Endothelial cell of umbilical vein (primary cell): ENCODE results near the gene ISOC1. TPM values are rescaled to one million over a fixed set of nuclear protein-coding genes. Genes with fewer than 3 reads are reported as not detected.

Experiments used
- BruUV-seq: library from RNA; stranded (reverse); fragments of 400-500 nt; replicated peaks from 2 replicates; lab custom pipeline; 2021; lab: Mats Ljungman, UMichigan
- CTCF ChIA-PET: fragments of 300-600, 350-600 bp; sonication (Branson Sonifier 250); formaldehyde crosslinking; loops from one replicate; lab custom pipeline; 2021; ENCODE audit warnings: antibody characterized with exemption, inconsistent platforms; lab: Charles Lee
- POLR2A ChIA-PET: fragments of 300-600, 350-600 bp; sonication (Branson Sonifier 250); formaldehyde crosslinking; loops from one replicate; lab custom pipeline; 2021; ENCODE audit warnings: antibody characterized with exemption, inconsistent platforms; lab: Charles Lee
- DNase-seq: peaks from one replicate; pipeline ENCODE4 v3.0.0-alpha.2; 2011; ENCODE audit warnings: low read depth, low spot score
- FAIRE-seq: peaks from 2 replicates; lab custom pipeline; 2011; peaks lifted over from hg19 to GRCh38; lab: Jason Lieb, UNC
- H2AFZ ChIP-seq: 2 replicates; pipeline ENCODE4 v1.6.0; 2012; ENCODE audit warnings: low read depth, low read length, control low read depth, inconsistent platforms
- H3K27ac ChIP-seq: 2 replicates; pipeline ENCODE4 v1.5.1; 2011; ENCODE audit warnings: low read depth, mild to moderate bottlenecking, control low read depth, low read length, moderate library complexity; ENCODE audit not compliant: insufficient read depth
- H3K27me3 ChIP-seq, 2 experiments: 2 replicates each; pipeline versions ENCODE4 v1.6.0 to v1.6.1; 2011; ENCODE audit warnings: low read length in 2 of 2, mixed read lengths in 1 of 2; ENCODE audit not compliant: control insufficient read depth in 2 of 2, insufficient read depth in 2 of 2
- H3K36me3 ChIP-seq, 2 experiments: 2 replicates in 1 of 2; 3 replicates in 1 of 2; pipeline ENCODE4 v1.5.1; 2011; ENCODE audit warnings: low read length in 2 of 2, mild to moderate bottlenecking in 1 of 2, moderate library complexity in 1 of 2; ENCODE audit not compliant: control insufficient read depth in 2 of 2, insufficient read depth in 2 of 2; ENCODE audit errors: extremely low read depth in 1 of 2
- H3K4me1 ChIP-seq: 3 replicates; pipeline ENCODE4 v1.5.1; 2011; ENCODE audit warnings: mild to moderate bottlenecking, low read length; ENCODE audit not compliant: control insufficient read depth, insufficient read depth; ENCODE audit errors: extremely low read depth
- H3K4me2 ChIP-seq: 2 replicates; pipeline ENCODE4 v1.6.1; 2011; ENCODE audit warnings: low read length, control low read depth, mixed read lengths; ENCODE audit not compliant: insufficient read depth
- H3K4me3 ChIP-seq, 3 experiments: fragments of 200-600 bp in 1 of 3; sonication (generic), shearing (Covaris generic) in 1 of 3; replicated peaks in 1 of 3; 2 replicates each; pipeline ENCODE4 v1.5.1; 2011 to 2016; ENCODE audit warnings: control low read depth in 3 of 3, low read length in 3 of 3, mild to moderate bottlenecking in 2 of 3, inconsistent platforms in 1 of 3, low read depth in 1 of 3, moderate library complexity in 1 of 3; ENCODE audit not compliant: insufficient read depth in 1 of 3
- H3K79me2 ChIP-seq: 2 replicates; pipeline ENCODE4 v1.6.0; 2012; ENCODE audit warnings: low read length, inconsistent platforms; ENCODE audit not compliant: control insufficient read depth, insufficient read depth
- H3K9ac ChIP-seq: replicated peaks from 2 replicates; pipeline ENCODE3; 2011; ENCODE audit warnings: low read length, control low read depth; ENCODE audit not compliant: insufficient read depth; ENCODE audit errors: extremely low read depth
- H3K9me1 ChIP-seq: replicated peaks from 3 replicates; pipeline ENCODE4 v1.6.0; 2011; ENCODE audit warnings: mild to moderate bottlenecking, low read length; ENCODE audit not compliant: control insufficient read depth, insufficient read depth; ENCODE audit errors: extremely low read depth
- H3K9me3 ChIP-seq: replicated peaks from 2 replicates; pipeline ENCODE4 v1.5.1; 2012; ENCODE audit warnings: low read length, inconsistent platforms; ENCODE audit not compliant: control insufficient read depth, insufficient read depth
- H4K20me1 ChIP-seq: replicated peaks from 2 replicates; pipeline ENCODE3; 2011; ENCODE audit warnings: mild to moderate bottlenecking, low read length; ENCODE audit not compliant: control insufficient read depth, insufficient read depth; ENCODE audit errors: extremely low read depth
- EZH2 ChIP-seq: IDR thresholded peaks from 2 replicates; pipeline ENCODE4 v1.6.1; 2012; ENCODE audit warnings: borderline replicate concordance, low read depth, mild to moderate bottlenecking, moderate library complexity, low read length, inconsistent platforms; ENCODE audit not compliant: severe bottlenecking
- FOS ChIP-seq: IDR thresholded peaks from 2 replicates; pipeline ENCODE4 v1.6.1; 2011; ENCODE audit warnings: mild to moderate bottlenecking, low read length, moderate library complexity, borderline replicate concordance; ENCODE audit not compliant: insufficient read depth
- GATA2 ChIP-seq: IDR thresholded peaks from 2 replicates; pipeline ENCODE4 v1.7.0; 2011; ENCODE audit warnings: low read depth, mild to moderate bottlenecking, moderate library complexity, mixed read lengths, low read length; ENCODE audit not compliant: insufficient read length, insufficient read depth
- JUN ChIP-seq: IDR thresholded peaks from 2 replicates; pipeline ENCODE4 v1.6.1; 2011; ENCODE audit warnings: borderline replicate concordance, low read depth; ENCODE audit not compliant: insufficient read length, insufficient read depth
- MYC ChIP-seq: IDR thresholded peaks from one replicate; pipeline ENCODE4 v1.6.1; 2011; ENCODE audit warnings: mild to moderate bottlenecking, low read depth, low read length
- POLR2A ChIP-seq: IDR thresholded peaks from 2 replicates; pipeline ENCODE4 v1.6.1; 2012; ENCODE audit warnings: low read depth, mild to moderate bottlenecking, control low read depth, low read length
- POLR2AphosphoS5 ChIP-seq: IDR thresholded peaks from 2 replicates; pipeline ENCODE4 v1.6.1; 2012; ENCODE audit warnings: low read depth, mild to moderate bottlenecking, control low read depth, low read length, moderate library complexity; ENCODE audit not compliant: insufficient read depth
- dilution Hi-C: fragments of 300-500 bp; cut with MboI; formaldehyde crosslinking; loops from one replicate; pipeline ENCODE4 v1.15.0; 2019; ENCODE audit warnings: low sequenced_read_pairs; ENCODE audit not compliant: extremely low pct_ligation_motif_present
- intact Hi-C: fragments of 100-400 bp; cut with micrococcal nuclease; formaldehyde crosslinking; loops from one replicate; pipeline ENCODE4 v1.10.0; 2022
- polyA plus RNA-seq, 4 experiments: library from polyadenylated mRNA; depleted of rRNA in 3 of 4; stranded (reverse) in 3 of 4; unstranded in 1 of 4; fragments of >200 nt; gene quantifications; 2 replicates each; pipeline versions ENCODE4 v1.2.1 to v1.2.3, GENCODE V29; 2011 to 2012; ENCODE audit warnings: missing spikeins in 1 of 4
- total RNA-seq: library from RNA; stranded (reverse); gene quantifications from 2 replicates; pipeline ENCODE4 v1.2.3, GENCODE V29; 2021
- TF ChIP-seq, protein P1 (sequence below): IDR thresholded peaks from 2 replicates; pipeline ENCODE4 v1.6.1; 2011; ENCODE audit not compliant: insufficient read depth, insufficient read length

The ISOC1 gene
- total and polyA plus RNA-seq, 2 donors (not counting 3 experiments of a cell fraction or from before 2014, with no cell fraction given), result 21.4 to 21.6 TPM

GRCh38 chr5:129069292-129069691, 25.3 kb upstream of the ISOC1 start:
- ChIA-PET POLR2A (no interaction called here), CTCF (no interaction called here)
- H3K9me1 ChIP-seq, result no peaks in the 10 kb centered on the region
- H3K79me2 ChIP-seq, result no peaks in the 10 kb centered on the region
- H3K9me3 ChIP-seq, result no peaks in the 10 kb centered on the region
- H3K27ac ChIP-seq, result no peak overlapping the region
- FAIRE-seq (no peak), DNase-seq (no peak)
- intact Hi-C loops (no loop called here), dilution Hi-C loops (no loop called here)
- H2AFZ ChIP-seq, result no peak overlapping the region
- H3K27me3 ChIP-seq, result no peaks in the 10 kb centered on the region
- H3K4me1 ChIP-seq, result no peaks in the 10 kb centered on the region
- no peaks in the 10 kb centered on the region for H4K20me1 ChIP-seq
- H3K9ac ChIP-seq, result no peak overlapping the region
- BruUV-seq, result no TSS peak
- H3K4me3 ChIP-seq, result no peak overlapping the region
- TF ChIP-seq GATA2 (no peak), POLR2AphosphoS5 (no peak), JUN (no peak)
- TF ChIP-seq, protein P1, sequence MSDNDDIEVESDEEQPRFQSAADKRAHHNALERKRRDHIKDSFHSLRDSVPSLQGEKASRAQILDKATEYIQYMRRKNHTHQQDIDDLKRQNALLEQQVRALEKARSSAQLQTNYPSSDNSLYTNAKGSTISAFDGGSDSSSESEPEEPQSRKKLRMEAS, result no peak
- no peak overlapping the region for H3K4me2 ChIP-seq
- H3K36me3 ChIP-seq, result no peaks in the 10 kb centered on the region

DNA sequence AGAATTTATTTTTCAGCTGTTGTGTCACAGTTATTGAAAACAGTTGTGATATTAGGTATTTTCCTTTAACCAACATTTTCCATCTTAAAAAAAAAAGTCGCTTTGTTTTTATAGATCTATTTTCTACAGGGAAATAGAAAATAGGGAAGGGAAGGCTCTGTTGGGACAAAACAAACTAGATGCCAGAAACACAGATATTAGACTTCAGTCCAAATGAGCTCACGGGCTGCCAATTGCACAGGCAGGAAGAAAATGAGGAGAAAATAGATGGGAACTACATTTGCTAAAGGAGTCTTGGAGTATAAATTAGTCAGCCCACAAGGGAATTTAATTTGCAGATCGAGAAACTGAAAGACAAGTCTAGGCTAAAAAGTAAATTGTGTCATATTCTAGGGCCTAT, 21.4 kb upstream of the ISOC1 start:
- BruUV-seq, result no TSS peak

More for the DNA sequence above, 21.4 kb upstream of the ISOC1 start:
- Histone ChIP-seq H4K20me1 (no peaks in the 10 kb centered on the region), H3K9ac (no peak overlapping the region), H2AFZ (no peak overlapping the region), H3K27ac (no peak overlapping the region), H3K27me3 (no peaks in the 10 kb centered on the region), H3K9me3 (no peaks in the 10 kb centered on the region), H3K4me1 (no peaks in the 10 kb centered on the region), H3K4me2 (no peak overlapping the region), H3K79me2 (no peaks in the 10 kb centered on the region), H3K4me3 (no peak overlapping the region), H3K9me1 (no peaks in the 10 kb centered on the region), H3K36me3 (no peaks in the 10 kb centered on the region)
- DNase-seq, result no peak
- TF ChIP-seq MYC (no peak), POLR2A (no peak), JUN (no peak), FOS (no peak), POLR2AphosphoS5 (no peak), GATA2 (no peak), EZH2 (no peak)
- TF ChIP-seq, protein P1, result no peak
- CTCF ChIA-PET, result no interaction called here
- intact Hi-C loops, result no loop called here
- POLR2A ChIA-PET, result no interaction called here
- dilution Hi-C loops, result no loop called here
- no peak for FAIRE-seq
